Fibroblast of the aortic adventitia (primary cell): Measurements from ENCODE around the gene ANO6. TPM values are rescaled to one million over a fixed set of nuclear protein-coding genes. Genes with fewer than 3 reads are reported as not detected.

Source experiments
- DNase-seq: peaks from one replicate; pipeline ENCODE4 v3.0.0-alpha.2; 2010; ENCODE audit warnings: low read depth
- H3K4me3 ChIP-seq: 2 replicates; pipeline ENCODE4 v1.5.1; 2011; ENCODE audit warnings: low read depth, mild to moderate bottlenecking, control low read depth, low read length, moderate library complexity
- total RNA-seq: library from RNA; depleted of rRNA; stranded (reverse); fragments of >200 nt; gene quantifications from 2 replicates; pipeline ENCODE4 v1.2.3, GENCODE V29; 2012; ENCODE audit warnings: low replicate concordance
- TF ChIP-seq, protein P1 (sequence below): IDR thresholded peaks from 2 replicates; pipeline ENCODE4 v1.5.1; 2011; ENCODE audit warnings: mild to moderate bottlenecking, low read length, control low read depth, inconsistent platforms; ENCODE audit not compliant: insufficient read depth

Gene ANO6
- total RNA-seq, 1 donor = 81.2 TPM

DNA sequence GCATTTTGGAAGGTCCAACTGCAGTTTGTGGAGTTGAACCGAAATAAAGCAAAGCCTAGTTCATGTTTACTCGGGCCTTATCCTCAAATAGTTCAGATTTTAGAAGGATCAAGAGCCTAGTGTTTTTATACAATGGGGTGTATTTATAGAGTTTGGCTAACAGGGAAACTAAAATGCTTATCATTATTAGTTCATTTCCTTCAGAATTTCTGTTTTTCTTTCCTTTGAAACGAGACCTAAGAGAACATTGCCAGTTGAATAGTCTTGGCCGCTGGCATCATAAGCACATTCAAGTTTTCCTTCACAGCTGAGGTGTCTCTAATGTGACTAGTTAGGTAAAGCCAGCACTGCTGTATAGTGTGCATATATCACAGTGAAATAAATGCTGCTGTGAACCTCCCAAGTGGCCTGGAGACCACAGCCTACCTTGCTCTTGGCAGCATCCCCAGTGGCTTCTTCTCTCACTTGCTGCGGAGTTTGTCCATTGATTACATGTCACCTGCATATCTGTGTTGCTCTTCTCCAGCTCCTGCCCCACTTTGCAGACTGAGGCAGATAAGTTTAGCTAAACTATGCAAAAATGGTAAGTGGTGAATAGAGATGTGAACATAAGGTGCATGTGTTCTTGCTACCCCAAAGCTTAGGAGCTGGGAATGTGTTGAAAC, 88.8 kb downstream of the ANO6 start:
- DNase-seq = peak; percentile 70
- H3K4me3 ChIP-seq = no peak overlapping the region
- TF ChIP-seq, protein P1, sequence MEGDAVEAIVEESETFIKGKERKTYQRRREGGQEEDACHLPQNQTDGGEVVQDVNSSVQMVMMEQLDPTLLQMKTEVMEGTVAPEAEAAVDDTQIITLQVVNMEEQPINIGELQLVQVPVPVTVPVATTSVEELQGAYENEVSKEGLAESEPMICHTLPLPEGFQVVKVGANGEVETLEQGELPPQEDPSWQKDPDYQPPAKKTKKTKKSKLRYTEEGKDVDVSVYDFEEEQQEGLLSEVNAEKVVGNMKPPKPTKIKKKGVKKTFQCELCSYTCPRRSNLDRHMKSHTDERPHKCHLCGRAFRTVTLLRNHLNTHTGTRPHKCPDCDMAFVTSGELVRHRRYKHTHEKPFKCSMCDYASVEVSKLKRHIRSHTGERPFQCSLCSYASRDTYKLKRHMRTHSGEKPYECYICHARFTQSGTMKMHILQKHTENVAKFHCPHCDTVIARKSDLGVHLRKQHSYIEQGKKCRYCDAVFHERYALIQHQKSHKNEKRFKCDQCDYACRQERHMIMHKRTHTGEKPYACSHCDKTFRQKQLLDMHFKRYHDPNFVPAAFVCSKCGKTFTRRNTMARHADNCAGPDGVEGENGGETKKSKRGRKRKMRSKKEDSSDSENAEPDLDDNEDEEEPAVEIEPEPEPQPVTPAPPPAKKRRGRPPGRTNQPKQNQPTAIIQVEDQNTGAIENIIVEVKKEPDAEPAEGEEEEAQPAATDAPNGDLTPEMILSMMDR = no peak

DNA sequence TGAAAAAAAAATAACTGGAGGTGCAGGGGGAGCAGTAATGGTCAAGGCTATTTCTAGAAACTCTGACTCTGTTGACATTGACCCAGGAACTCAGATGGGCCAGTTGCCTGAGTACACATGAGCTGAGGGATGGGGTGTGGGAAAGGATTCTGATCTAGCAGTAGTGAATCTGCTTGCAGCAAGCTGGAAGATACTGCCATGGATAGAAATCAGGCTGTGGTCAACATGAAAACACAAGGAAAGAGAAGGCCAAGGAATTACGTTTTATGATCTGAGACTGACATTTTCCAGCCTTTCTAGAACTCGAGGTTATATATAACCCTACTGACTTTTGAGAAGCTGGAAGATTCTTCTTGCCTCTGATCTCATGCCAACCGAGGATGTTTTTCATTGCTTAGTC, 90.0 kb downstream of the ANO6 start:
- H3K4me3 ChIP-seq = no peak overlapping the region
- TF ChIP-seq, protein P1 = no peak
- DNase-seq = peak; percentile 39

DNA sequence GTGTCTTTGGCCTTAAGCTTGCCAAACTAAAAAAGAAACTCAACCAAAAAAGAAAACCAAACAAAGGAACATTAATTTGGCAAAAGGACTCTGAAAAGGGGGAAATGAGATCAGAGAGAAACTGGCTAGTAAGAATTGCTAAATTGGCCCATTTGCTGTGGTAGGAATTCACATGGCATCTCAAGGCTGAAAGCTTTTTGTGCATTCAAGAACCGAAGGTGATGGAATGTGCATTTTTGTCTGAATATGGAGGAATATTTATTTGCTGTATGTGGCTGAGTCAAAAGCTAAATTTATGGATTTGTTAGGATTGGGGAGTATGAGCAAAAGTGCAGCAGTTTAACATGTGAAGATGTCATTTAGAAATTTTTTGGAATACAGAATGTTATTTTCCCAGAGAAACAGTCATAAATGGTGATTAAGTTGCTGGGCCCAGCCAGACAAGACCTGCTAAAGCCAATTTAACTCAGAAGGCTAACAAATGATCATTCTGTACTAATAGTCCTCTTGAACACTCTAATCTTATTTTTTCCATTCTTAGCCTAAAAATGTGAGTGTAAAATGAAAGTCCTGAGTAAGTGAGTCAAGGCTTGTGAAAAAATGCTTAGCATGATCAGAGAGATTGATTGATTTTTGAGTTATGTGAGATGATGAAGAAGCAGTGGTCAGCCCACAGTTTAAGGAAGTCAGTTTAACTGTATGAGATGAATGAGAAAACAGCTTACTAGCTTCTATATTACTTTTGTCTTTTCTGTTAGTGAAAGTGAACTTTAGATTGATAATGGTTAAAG, 94.1 kb downstream of the ANO6 start:
- H3K4me3 ChIP-seq = no peak overlapping the region
- TF ChIP-seq, protein P1 = peak; percentile 59
- peak; percentile 87 for DNase-seq

DNA sequence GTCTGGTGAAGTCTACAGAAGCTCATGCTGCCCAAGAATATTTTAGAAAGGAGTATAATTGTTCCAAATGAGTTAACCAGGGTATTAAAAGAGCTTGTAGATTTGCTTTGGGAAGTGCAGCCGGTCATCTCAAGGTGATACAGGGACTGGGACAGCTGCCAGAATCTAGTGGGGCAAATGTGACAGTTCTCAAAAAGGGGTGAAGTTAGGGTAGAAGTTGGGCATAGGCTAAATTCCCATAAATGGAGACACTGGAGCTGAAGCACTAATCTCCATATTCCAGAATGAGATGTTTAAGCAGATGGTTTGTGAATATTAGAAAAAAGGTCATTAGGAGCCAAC, 94.7 kb downstream of the ANO6 start:
- DNase-seq = no peak
- no peak overlapping the region for H3K4me3 ChIP-seq
- TF ChIP-seq, protein P1 = no peak

DNA sequence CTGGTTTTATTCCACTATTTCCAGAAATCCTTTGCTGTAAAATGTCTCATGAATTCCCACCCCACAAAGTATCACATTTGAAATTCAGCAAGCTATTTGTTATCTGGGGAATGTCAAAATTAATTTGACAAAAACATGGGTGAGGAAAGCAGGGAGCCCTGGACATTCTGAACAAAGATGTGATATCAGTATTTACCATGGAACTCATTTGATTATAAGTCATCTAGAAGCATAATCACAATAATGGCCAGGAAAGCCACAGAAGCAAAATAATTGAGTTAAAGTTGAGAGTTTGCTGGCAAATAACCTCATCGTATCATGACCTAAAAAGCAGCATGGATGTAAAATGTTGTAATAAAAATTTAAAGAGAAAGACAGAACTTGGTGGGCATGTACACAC, 96.1 kb downstream of the ANO6 start:
- H3K4me3 ChIP-seq = no peak overlapping the region
- TF ChIP-seq, protein P1 = no peak
- DNase-seq = no peak

DNA sequence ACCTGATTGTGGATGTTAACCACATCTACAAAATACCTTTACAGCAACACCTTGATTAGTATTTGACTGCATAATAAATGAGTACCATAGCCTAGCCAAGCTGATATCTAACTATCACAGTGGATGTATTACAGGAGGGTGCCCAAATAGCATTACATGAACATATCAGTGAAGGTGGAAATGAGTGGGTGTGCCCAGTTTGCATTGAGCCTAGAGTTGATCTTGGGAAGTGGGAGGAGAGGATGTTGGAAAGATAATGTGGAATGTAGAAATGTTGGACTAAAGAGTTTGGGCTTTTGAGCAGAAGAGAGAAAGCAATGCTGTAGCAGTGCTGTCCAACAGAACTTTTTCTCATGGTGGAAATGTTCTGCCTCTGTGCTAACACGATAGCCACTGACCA, 98.9 kb downstream of the ANO6 start:
- no peak for DNase-seq
- no peak overlapping the region for H3K4me3 ChIP-seq
- TF ChIP-seq, protein P1 = no peak
